ENCODE measurements around the gene PAM16. TPM values are rescaled to one million over a fixed set of nuclear protein-coding genes. Genes with fewer than 3 reads are reported as not detected.
"Not testable (repeated sequence)": the region's sequence is repeated elsewhere in the genome, so short reads cannot be mapped to it uniquely, and the experiment has no call there.

PAM16 gene
- total and polyA plus RNA-seq, 4 donors = 23.6 to 65.2 (median 33.6) TPM

DNA sequence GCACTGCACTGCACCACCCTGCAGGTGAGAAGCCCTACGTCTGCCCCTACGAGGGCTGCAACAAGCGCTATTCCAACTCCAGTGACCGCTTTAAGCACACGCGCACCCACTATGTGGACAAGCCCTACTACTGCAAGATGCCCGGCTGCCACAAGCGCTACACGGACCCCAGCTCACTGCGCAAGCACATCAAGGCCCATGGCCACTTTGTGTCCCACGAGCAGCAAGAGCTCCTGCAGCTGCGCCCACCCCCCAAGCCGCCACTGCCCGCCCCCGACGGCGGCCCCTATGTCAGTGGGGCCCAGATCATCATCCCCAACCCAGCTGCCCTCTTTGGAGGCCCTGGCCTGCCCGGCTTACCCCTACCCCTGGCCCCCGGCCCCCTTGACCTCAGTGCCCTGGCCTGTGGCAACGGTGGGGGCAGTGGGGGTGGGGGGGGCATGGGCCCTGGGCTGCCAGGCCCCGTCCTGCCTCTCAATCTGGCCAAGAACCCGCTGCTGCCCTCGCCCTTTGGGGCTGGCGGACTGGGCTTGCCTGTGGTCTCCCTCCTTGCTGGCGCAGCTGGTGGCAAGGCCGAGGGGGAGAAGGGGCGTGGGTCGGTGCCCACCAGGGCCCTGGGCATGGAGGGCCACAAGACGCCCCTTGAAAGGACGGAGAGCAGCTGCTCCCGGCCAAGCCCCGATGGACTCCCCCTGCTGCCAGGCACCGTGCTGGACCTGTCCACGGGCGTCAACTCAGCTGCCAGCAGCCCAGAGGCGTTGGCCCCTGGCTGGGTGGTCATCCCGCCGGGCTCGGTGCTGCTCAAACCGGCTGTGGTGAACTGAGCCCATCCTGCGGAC, 14.2 kb downstream of the PAM16 start:
- no peak for ATAC-seq (ENCODE audit: low FRiP score)
- intact Hi-C loops (cut with DNase I) = loop anchor here in 1 of 2 donors (10.0 kb wide), 1 partner anchor 362 kb away; no protein-coding TSS in a partner anchor
- no peak overlapping the region for H3K27ac ChIP-seq (ENCODE audit: low read depth in 1 of 2, low read length in 2 of 2)

DNA sequence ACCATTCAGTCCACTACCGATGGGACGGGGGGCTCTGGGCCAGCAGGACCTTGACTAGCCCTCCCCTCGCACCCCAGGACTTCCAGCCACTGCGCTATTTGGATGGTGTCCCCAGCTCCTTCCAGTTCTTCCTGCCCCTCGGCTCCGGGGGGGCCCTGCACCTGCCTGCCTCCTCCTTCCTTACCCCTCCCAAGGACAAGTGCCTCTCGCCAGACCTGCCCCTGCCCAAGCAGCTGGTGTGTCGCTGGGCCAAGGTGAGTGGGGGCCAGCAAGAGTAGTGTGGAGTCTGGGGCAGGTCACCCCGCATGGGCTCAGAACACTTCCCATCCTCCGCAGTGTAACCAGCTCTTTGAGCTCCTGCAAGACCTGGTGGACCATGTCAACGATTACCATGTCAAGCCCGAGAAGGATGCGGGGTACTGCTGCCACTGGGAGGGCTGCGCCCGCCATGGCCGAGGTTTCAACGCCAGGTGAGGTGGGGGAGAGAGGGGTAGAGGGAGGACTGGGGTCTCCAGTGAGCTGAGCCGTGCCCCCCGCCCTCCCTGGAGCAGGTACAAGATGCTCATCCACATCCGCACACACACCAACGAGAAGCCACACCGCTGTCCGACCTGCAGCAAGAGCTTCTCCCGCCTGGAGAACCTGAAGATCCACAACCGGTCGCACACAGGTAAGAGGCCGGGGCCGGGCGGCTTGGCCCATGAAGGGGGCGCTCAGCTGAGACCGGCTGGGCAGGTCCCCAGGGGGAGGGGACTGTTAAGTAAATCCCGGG, 16.2 kb downstream of the PAM16 start:
- H3K4me3 ChIP-seq (ENCODE audit: low read length in 2 of 2) = no peak overlapping the region
- H3K9me3 ChIP-seq (ENCODE audit: control insufficient read depth, low read length) = no peaks in the 10 kb centered on the region
- intact Hi-C loops (cut with DNase I) = loop anchor here (5.0 to 10.0 kb wide), 2 partner anchors 133 to 360 kb away; no protein-coding TSS in a partner anchor
- no peaks in the 10 kb centered on the region for H3K4me1 ChIP-seq (ENCODE audit: control insufficient read depth in 1 of 2, insufficient read depth in 2 of 2, low read length in 2 of 2)
- no peaks in the 10 kb centered on the region for H3K36me3 ChIP-seq (ENCODE audit: control insufficient read depth in 1 of 2, insufficient read depth in 2 of 2, low read length in 1 of 2)
- WGBS, 2 donors = 83 to 85% methylated on average over 30 to 32 of the region's 32 CpGs
- no peak overlapping the region for H3K27ac ChIP-seq (ENCODE audit: low read depth in 1 of 2, low read length in 2 of 2)
- peak in 1 of 2 donors; percentile 41 for DNase-seq
- ATAC-seq (ENCODE audit: low FRiP score) = no peak
- H3K27me3 ChIP-seq (ENCODE audit: control insufficient read depth in 1 of 2, insufficient read depth in 2 of 2, low read length in 1 of 2) = no peaks in the 10 kb centered on the region

More for the DNA sequence above, 14.2 kb downstream of the PAM16 start:
- DNase-seq = no peak
- Histone ChIP-seq H3K36me3 (ENCODE audit: control insufficient read depth in 1 of 2, insufficient read depth in 2 of 2, low read length in 1 of 2) (no peaks in the 10 kb centered on the region), H3K4me3 (ENCODE audit: low read length in 2 of 2) (no peak overlapping the region), H3K9me3 (ENCODE audit: control insufficient read depth, low read length) (no peaks in the 10 kb centered on the region), H3K4me1 (ENCODE audit: control insufficient read depth in 1 of 2, insufficient read depth in 2 of 2, low read length in 2 of 2) (no peaks in the 10 kb centered on the region), H3K27me3 (ENCODE audit: control insufficient read depth in 1 of 2, insufficient read depth in 2 of 2, low read length in 1 of 2) (no peaks in the 10 kb centered on the region)
- 76 to 78% methylated on average over 38 to 41 of the region's 41 CpGs for WGBS, 2 donors

DNA sequence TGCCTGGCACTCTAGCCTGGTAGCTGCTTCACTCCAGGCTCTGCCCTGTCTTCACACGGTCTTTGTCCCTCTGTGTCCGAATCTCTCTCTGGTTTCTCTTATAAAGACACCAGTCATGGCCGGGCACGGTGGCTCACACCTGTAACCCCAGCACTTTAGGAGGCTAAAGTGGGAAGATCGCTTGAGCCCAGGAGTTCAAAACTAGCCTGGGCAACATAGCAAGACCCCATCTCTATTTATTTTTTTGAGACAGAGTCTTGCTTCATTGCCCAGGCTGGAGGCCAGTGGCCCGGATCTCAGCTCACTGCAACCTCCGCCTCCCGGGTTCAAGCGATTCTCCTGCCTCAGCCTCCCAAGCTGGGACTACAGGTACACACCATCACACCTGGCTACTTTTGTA, 17.4 kb downstream of the PAM16 start:
- WGBS, 2 donors = 86 to 87% methylated on average over 9 of the region's 9 CpGs
- not testable (repeated sequence) for H3K27me3 ChIP-seq (ENCODE audit: control insufficient read depth in 1 of 2, insufficient read depth in 2 of 2, low read length in 1 of 2); H3K4me3 ChIP-seq (ENCODE audit: low read length in 2 of 2); H3K4me1 ChIP-seq (ENCODE audit: control insufficient read depth in 1 of 2, insufficient read depth in 2 of 2, low read length in 2 of 2); H3K9me3 ChIP-seq (ENCODE audit: control insufficient read depth, low read length); ATAC-seq (ENCODE audit: low FRiP score); H3K36me3 ChIP-seq (ENCODE audit: control insufficient read depth in 1 of 2, insufficient read depth in 2 of 2, low read length in 1 of 2); H3K27ac ChIP-seq (ENCODE audit: low read depth in 1 of 2, low read length in 2 of 2); DNase-seq
- intact Hi-C loops (cut with DNase I) = loop anchor here (2.0 to 10.0 kb wide), 3 partner anchors 73 to 359 kb away; no protein-coding TSS in a partner anchor

DNA sequence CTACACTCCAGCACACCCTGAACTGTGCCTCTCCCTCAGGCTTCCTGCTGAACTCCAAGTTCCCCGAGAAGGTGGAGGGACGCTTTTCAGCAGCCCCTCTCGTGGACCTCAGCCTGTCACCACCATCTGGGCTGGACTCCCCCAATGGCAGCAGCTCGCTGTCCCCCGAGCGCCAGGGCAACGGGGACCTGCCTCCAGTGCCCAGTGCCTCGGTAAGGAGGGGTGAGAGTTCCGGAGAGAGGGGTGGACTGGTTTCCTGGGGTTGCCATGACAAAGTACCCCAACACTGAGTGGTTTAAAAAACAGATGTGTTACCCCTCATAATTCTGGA, 17.8 kb downstream of the PAM16 start:
- ATAC-seq (ENCODE audit: low FRiP score) (no peak), DNase-seq (no peak)
- no peaks in the 10 kb centered on the region for H3K9me3 ChIP-seq (ENCODE audit: control insufficient read depth, low read length)
- H3K27ac ChIP-seq (ENCODE audit: low read depth in 1 of 2, low read length in 2 of 2) = no peak overlapping the region
- intact Hi-C loops (cut with DNase I) = loop anchor here (2.0 to 10.0 kb wide), 3 partner anchors 72 to 358 kb away; no protein-coding TSS in a partner anchor
- H3K4me1 ChIP-seq (ENCODE audit: control insufficient read depth in 1 of 2, insufficient read depth in 2 of 2, low read length in 2 of 2) = no peaks in the 10 kb centered on the region
- H3K36me3 ChIP-seq (ENCODE audit: control insufficient read depth in 1 of 2, insufficient read depth in 2 of 2, low read length in 1 of 2) = no peaks in the 10 kb centered on the region
- H3K4me3 ChIP-seq (ENCODE audit: low read length in 2 of 2) = no peak overlapping the region
- no peaks in the 10 kb centered on the region for H3K27me3 ChIP-seq (ENCODE audit: control insufficient read depth in 1 of 2, insufficient read depth in 2 of 2, low read length in 1 of 2)
- 70 to 75% methylated on average over 9 of the region's 9 CpGs for WGBS, 2 donors

DNA sequence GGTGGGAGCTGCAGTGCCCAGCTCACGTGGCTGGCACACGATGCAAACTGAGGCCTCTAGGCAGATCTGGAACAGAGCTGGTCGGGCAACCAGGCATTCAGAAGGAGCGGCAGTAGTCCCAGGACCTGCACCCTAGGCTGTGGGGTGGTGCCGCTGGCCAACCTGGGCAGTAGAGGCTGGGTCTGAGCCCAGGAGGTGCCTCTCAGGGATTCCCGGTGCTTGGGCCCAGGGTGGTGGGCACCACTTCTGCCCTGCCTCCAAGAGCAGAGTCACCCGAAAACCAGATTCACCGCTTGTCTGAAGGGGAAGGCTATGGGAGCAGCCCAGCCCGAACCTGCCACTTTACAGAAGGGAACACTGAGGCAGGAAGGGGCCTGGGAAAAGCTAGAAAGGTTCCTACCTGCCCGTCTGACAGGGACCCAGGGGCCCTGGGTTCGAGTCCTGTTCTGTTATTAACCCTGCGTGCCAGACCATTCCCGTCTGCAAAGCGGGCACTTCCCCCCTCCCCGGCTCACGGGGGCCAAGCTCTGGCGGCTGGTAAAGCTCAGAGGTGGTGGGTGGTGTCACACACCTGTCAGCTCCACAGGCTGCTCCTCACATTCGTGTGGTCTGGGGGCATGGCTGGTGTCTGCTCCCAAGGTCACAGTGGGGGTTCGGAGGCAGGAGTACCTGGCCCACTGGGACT, 18.4 kb downstream of the PAM16 start:
- Histone ChIP-seq H3K4me1 (ENCODE audit: control insufficient read depth in 1 of 2, insufficient read depth in 2 of 2, low read length in 2 of 2) (no peaks in the 10 kb centered on the region), H3K27me3 (ENCODE audit: control insufficient read depth in 1 of 2, insufficient read depth in 2 of 2, low read length in 1 of 2) (no peaks in the 10 kb centered on the region), H3K36me3 (ENCODE audit: control insufficient read depth in 1 of 2, insufficient read depth in 2 of 2, low read length in 1 of 2) (no peaks in the 10 kb centered on the region), H3K4me3 (ENCODE audit: low read length in 2 of 2) (no peak overlapping the region), H3K27ac (ENCODE audit: low read depth in 1 of 2, low read length in 2 of 2) (no peak overlapping the region), H3K9me3 (ENCODE audit: control insufficient read depth, low read length) (no peaks in the 10 kb centered on the region)
- intact Hi-C loops (cut with DNase I) = loop anchor here (2.0 to 10.0 kb wide), 3 partner anchors 72 to 358 kb away; no protein-coding TSS in a partner anchor
- DNase-seq (peak in 1 of 2 donors; percentile 34), ATAC-seq (ENCODE audit: low FRiP score) (no peak)
- 74% methylated on average over 19 of the region's 19 CpGs for WGBS, 2 donors

DNA sequence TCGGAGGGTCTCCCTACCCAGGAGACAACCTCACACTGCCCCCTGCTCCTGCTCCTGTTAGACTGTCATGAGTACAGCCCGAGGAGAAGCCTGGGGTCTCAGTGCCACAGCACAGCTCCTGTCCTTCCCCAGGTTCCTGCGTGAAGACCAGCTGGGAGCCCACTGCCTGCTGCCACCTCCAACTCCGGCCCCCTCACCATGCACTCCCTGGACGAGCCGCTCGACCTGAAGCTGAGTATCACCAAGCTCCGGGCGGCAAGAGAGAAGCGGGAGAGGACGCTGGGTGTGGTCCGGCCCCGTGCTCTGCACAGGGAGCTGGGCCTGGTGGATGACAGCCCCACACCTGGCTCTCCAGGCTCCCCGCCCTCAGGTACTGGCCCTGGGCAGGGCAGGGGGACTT, 19.0 kb downstream of the PAM16 start:
- Histone ChIP-seq H3K9me3 (ENCODE audit: control insufficient read depth, low read length) (no peaks in the 10 kb centered on the region), H3K36me3 (ENCODE audit: control insufficient read depth in 1 of 2, insufficient read depth in 2 of 2, low read length in 1 of 2) (no peaks in the 10 kb centered on the region), H3K4me1 (ENCODE audit: control insufficient read depth in 1 of 2, insufficient read depth in 2 of 2, low read length in 2 of 2) (no peaks in the 10 kb centered on the region), H3K27ac (ENCODE audit: low read depth in 1 of 2, low read length in 2 of 2) (no peak overlapping the region), H3K4me3 (ENCODE audit: low read length in 2 of 2) (no peak overlapping the region), H3K27me3 (ENCODE audit: control insufficient read depth in 1 of 2, insufficient read depth in 2 of 2, low read length in 1 of 2) (no peaks in the 10 kb centered on the region)
- peak in 1 of 2 donors; percentile 44 for DNase-seq
- intact Hi-C loops (cut with DNase I) = loop anchor here (2.0 to 10.0 kb wide), 3 partner anchors 71 to 357 kb away; no protein-coding TSS in a partner anchor
- no peak for ATAC-seq (ENCODE audit: low FRiP score)
- WGBS, 2 donors = 72 to 80% methylated on average over 14 of the region's 14 CpGs

DNA sequence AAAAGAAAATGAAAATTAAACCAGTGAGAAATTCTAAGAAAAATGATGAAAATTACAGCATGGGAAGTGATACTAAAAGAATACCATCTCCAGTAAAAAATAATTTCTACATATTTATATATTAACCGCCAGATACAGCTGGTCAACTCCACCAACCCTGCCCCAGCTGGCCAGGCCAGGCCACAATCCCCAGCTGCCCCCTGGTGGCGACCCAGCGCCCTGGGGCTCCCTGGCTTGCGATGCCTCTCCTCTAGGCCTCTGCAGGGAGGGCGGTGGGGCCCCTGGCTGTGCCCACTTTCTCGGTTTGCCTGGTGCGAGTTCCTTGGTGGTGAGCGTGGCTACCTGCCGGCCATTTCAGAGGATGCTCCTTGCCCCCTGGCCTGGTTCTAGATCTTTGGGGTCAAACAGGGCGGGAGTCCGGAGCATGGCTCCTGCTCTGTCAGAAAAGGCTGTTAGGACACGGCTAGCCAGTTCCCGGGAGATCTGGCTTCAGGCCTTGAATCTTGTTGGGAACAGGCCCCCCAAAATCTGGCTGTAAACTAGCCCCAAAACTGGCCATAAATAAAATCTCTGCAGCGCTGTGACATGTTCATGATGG, 20.7 kb downstream of the PAM16 start:
- 46 to 47% methylated on average over 14 of the region's 14 CpGs for WGBS, 2 donors
- no peak overlapping the region for H3K4me3 ChIP-seq (ENCODE audit: low read length in 2 of 2)
- ATAC-seq (ENCODE audit: low FRiP score) = peak; percentile 82
- DNase-seq = peak; percentile 89 to 95
- H3K4me1 ChIP-seq (ENCODE audit: control insufficient read depth in 1 of 2, insufficient read depth in 2 of 2, low read length in 2 of 2) = no peaks in the 10 kb centered on the region
- no peak overlapping the region for H3K27ac ChIP-seq (ENCODE audit: low read depth in 1 of 2, low read length in 2 of 2)
- H3K9me3 ChIP-seq (ENCODE audit: control insufficient read depth, low read length) = no peaks in the 10 kb centered on the region
- H3K27me3 ChIP-seq (ENCODE audit: control insufficient read depth in 1 of 2, insufficient read depth in 2 of 2, low read length in 1 of 2) = no peaks in the 10 kb centered on the region
- no peaks in the 10 kb centered on the region for H3K36me3 ChIP-seq (ENCODE audit: control insufficient read depth in 1 of 2, insufficient read depth in 2 of 2, low read length in 1 of 2)
- intact Hi-C loops (cut with DNase I) = loop anchor here (1.0 to 10.0 kb wide), 4 partner anchors 69 to 356 kb away; no protein-coding TSS in a partner anchor

Measured in aorta (tissue), 5 donors.